Measurements from ENCODE around the gene HLA-DRB1.

DNA sequence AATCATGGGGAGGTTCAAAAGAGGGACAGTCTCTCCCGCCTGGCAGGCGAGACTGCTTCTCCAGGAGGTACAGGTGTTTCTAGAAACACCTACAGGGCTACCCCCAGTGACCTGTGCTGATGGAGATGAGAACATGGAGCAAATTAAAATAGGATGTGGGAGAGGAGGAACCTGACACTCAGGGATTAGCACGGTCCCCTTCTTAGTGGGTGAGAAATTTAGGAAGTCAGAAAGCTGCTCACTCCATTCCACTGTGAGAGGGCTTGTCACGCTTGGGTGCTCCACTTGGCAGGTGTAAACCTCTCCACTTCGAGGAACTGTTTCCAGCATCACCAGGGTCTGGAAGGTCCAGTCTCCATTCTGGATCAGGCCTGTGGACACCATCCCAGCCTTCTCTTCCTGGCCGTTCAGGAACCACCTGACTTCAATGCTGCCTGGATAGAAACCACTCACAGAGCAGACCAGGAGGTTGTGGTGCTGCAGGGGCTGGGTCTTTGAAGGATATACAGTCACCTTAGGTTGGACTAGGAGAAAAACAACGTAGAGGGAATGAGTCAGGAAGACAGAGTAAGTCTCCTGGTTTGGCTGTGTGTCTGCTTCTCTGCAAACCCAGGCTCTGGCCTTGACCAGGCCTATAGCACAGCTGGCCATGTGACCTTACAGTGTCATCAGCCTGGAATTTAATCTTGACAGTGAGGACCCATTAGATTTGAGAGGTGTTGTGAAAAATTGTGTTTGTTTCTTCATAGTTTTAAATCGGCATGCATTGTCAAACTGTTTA lies 8.1 kb downstream of the HLA-DRB1 start:
- TF ChIP-seq, protein P1, sequence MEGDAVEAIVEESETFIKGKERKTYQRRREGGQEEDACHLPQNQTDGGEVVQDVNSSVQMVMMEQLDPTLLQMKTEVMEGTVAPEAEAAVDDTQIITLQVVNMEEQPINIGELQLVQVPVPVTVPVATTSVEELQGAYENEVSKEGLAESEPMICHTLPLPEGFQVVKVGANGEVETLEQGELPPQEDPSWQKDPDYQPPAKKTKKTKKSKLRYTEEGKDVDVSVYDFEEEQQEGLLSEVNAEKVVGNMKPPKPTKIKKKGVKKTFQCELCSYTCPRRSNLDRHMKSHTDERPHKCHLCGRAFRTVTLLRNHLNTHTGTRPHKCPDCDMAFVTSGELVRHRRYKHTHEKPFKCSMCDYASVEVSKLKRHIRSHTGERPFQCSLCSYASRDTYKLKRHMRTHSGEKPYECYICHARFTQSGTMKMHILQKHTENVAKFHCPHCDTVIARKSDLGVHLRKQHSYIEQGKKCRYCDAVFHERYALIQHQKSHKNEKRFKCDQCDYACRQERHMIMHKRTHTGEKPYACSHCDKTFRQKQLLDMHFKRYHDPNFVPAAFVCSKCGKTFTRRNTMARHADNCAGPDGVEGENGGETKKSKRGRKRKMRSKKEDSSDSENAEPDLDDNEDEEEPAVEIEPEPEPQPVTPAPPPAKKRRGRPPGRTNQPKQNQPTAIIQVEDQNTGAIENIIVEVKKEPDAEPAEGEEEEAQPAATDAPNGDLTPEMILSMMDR (IDR thresholded peaks at IDR 0.05; ENCODE audit: borderline replicate concordance, extremely low read depth, low read length, poor library complexity, severe bottlenecking), result no peak
- no peak for TF ChIP-seq EZH2 (IDR thresholded peaks at IDR 0.05; ENCODE audit: borderline replicate concordance, low read depth, low read length, severe bottlenecking)
